ENCODE data around the gene JAM3.

GRCh38 chr11:134086376-134086775, 17.5 kb downstream of the JAM3 start:
- no peak for TF ChIP-seq CTCF (IDR thresholded peaks at IDR 0.05)
- no peak for TF ChIP-seq POLR2A (IDR thresholded peaks at IDR 0.05)
